K562 (cell line): ENCODE measurements around the gene RPTOR. TPM values are rescaled to one million over a fixed set of nuclear protein-coding genes. Genes with fewer than 3 reads are reported as not detected.

Source experiments
- ATAC-seq: fragments of 200-7000 bp; cut with Tn5 transposase; 3 replicates; pipeline ENCODE4 v1.9.1; 2020; ENCODE audit warnings: moderate library complexity
- BruUV-seq: library from RNA; stranded (reverse); fragments of 400-500 nt; replicated peaks from 2 replicates; lab custom pipeline; 2021; lab: Mats Ljungman, UMichigan
- CTCF ChIA-PET: fragments of 300-600 bp; formaldehyde crosslinking; extraction: SDS; loops from one replicate; lab custom pipeline; 2021; ENCODE audit warnings: low intra/inter-chr PET ratio; lab: Yijun Ruan, JAX
- POLR2A ChIA-PET: fragments of 300-600, 350-650 bp; sonication (Branson Sonifier 250); formaldehyde crosslinking; extraction: SDS; loops from one replicate; lab custom pipeline; 2021; ENCODE audit warnings: antibody characterized with exemption, inconsistent platforms; lab: Yijun Ruan, JAX
- DNase-seq, 4 experiments: peaks; one replicate each; pipeline versions ENCODE4 v3.0.0 to v3.0.0-alpha.2; 2011 to 2018; ENCODE audit warnings: low spot score in 3 of 4, mixed read lengths in 3 of 4; ENCODE audit errors: extremely low read depth in 1 of 4
- FAIRE-seq: peaks from 2 replicates; lab custom pipeline; 2011; peaks lifted over from hg19 to GRCh38; lab: Jason Lieb, UNC
- H2AFZ ChIP-seq: 2 replicates; pipeline ENCODE4 v1.6.0; 2011; ENCODE audit warnings: low read depth, low read length, control low read depth, inconsistent platforms
- H3K27ac ChIP-seq: fragments of 200-600 bp; 3 replicates; pipeline ENCODE4 v1.8.0; 2011; ENCODE audit warnings: low read depth, mild to moderate bottlenecking, control low read depth, inconsistent platforms, low read length, moderate library complexity, mixed read lengths; ENCODE audit errors: extremely low read depth
- H3K27me3 ChIP-seq, 2 experiments: fragments of 300-600 bp in 1 of 2; 2 replicates in 1 of 2; 3 replicates in 1 of 2; pipeline versions ENCODE4 v1.6.0 to v1.8.0; 2011; ENCODE audit warnings: inconsistent platforms in 2 of 2, low read length in 2 of 2, mild to moderate bottlenecking in 1 of 2, mixed read lengths in 1 of 2, moderate library complexity in 1 of 2; ENCODE audit not compliant: control insufficient read depth in 2 of 2, insufficient read depth in 2 of 2
- H3K36me3 ChIP-seq: fragments of 300-600 bp; 3 replicates; pipeline ENCODE4 v1.8.0; 2011; ENCODE audit warnings: mild to moderate bottlenecking, low read length, inconsistent platforms; ENCODE audit not compliant: control insufficient read depth, insufficient read depth
- H3K4me1 ChIP-seq, 2 experiments: fragments of 200-600 bp in 1 of 2; replicated peaks in 1 of 2; 2 replicates in 1 of 2; 3 replicates in 1 of 2; pipeline versions ENCODE4 v1.5.1 to v1.8.0; 2011; ENCODE audit warnings: inconsistent platforms in 2 of 2, low read length in 2 of 2, mild to moderate bottlenecking in 1 of 2, mixed read lengths in 1 of 2, moderate library complexity in 1 of 2; ENCODE audit not compliant: control insufficient read depth in 2 of 2, insufficient read depth in 2 of 2
- H3K4me2 ChIP-seq: 2 replicates; pipeline ENCODE4 v1.6.1; 2011; ENCODE audit warnings: low read length, control low read depth, inconsistent platforms, mixed read lengths; ENCODE audit not compliant: insufficient read depth
- H3K4me3 ChIP-seq: fragments of 200-600 bp; sonication (generic), shearing (Covaris generic); 2 replicates; pipeline ENCODE4 v1.5.1; 2016; ENCODE audit warnings: control low read depth, inconsistent platforms
- H3K79me2 ChIP-seq: fragments of 200-600 bp; 3 replicates; pipeline ENCODE4 v1.8.0; 2011; ENCODE audit warnings: low read length, inconsistent platforms; ENCODE audit not compliant: control insufficient read depth, insufficient read depth
- H3K9ac ChIP-seq, 2 experiments: 2 replicates each; pipeline versions ENCODE4 v1.6.0 to v1.6.1; 2011; ENCODE audit warnings: low read depth in 2 of 2, low read length in 2 of 2, control low read depth in 1 of 2, inconsistent platforms in 1 of 2, mild to moderate bottlenecking in 1 of 2, mixed read lengths in 1 of 2; ENCODE audit not compliant: insufficient read depth in 1 of 2
- H3K9me1 ChIP-seq: one replicate; pipeline ENCODE4 v1.6.0; 2011; ENCODE audit warnings: inconsistent platforms, mild to moderate bottlenecking, low read length, moderate library complexity; ENCODE audit not compliant: control insufficient read depth, insufficient read depth
- H3K9me3 ChIP-seq: replicated peaks from 2 replicates; pipeline ENCODE4 v1.5.1; 2011; ENCODE audit warnings: low read depth, low read length, inconsistent platforms; ENCODE audit not compliant: control insufficient read depth, insufficient read depth
- H4K20me1 ChIP-seq: replicated peaks from 2 replicates; pipeline ENCODE4 v1.6.1; 2011; ENCODE audit warnings: low read length, inconsistent platforms, mixed read lengths; ENCODE audit not compliant: control insufficient read depth, insufficient read depth
- BCOR ChIP-seq: fragments of 450-650 bp; IDR thresholded peaks from 2 replicates; pipeline ENCODE4 v1.6.1; 2016
- CBX8 ChIP-seq: fragments of 200-600 bp; sonication (generic); IDR thresholded peaks from 2 replicates; pipeline ENCODE4 v1.6.1; 2012; ENCODE audit warnings: borderline replicate concordance, mixed run types, low read depth, mild to moderate bottlenecking, moderate library complexity, mixed read lengths, low read length, control low read depth, inconsistent platforms; ENCODE audit not compliant: poor library complexity, severe bottlenecking; ENCODE audit errors: extremely low read depth
- DLX4 ChIP-seq: fragments of 250-450 bp; sonication (Bioruptor Pico); IDR thresholded peaks from 2 replicates; pipeline ENCODE4 v1.6.1; 2021; ENCODE audit warnings: mild to moderate bottlenecking
- ERF ChIP-seq: fragments of 450-650 bp; formaldehyde crosslinking; IDR thresholded peaks from 2 replicates; pipeline ENCODE4 v1.4.0; 2020; ENCODE audit warnings: mild to moderate bottlenecking, mixed read lengths
- MBD1 ChIP-seq: fragments of 250-450 bp; sonication (Bioruptor Pico); IDR thresholded peaks from 2 replicates; pipeline ENCODE4 v1.8.0; 2022; ENCODE audit warnings: inconsistent platforms
- MTA3 ChIP-seq: fragments of 450-650 bp; formaldehyde crosslinking; IDR thresholded peaks from 2 replicates; pipeline ENCODE4 v1.6.1; 2017; ENCODE audit warnings: mild to moderate bottlenecking, borderline replicate concordance
- OTX1 ChIP-seq: fragments of 450-650 bp; formaldehyde crosslinking; IDR thresholded peaks from 2 replicates; pipeline ENCODE4 v1.4.0; 2022; ENCODE audit warnings: mild to moderate bottlenecking
- RBM22 ChIP-seq: fragments of 200-400 bp; formaldehyde crosslinking; IDR thresholded peaks from 2 replicates; pipeline ENCODE4 v1.6.1; 2018; ENCODE audit warnings: low read length, low read depth; ENCODE audit not compliant: poor library complexity, severe bottlenecking
- ZNF143 ChIP-seq: sonication (generic); formaldehyde crosslinking; IDR thresholded peaks from 2 replicates; pipeline ENCODE4 v1.9.0; 2022; ENCODE audit warnings: mild to moderate bottlenecking, missing genetic modification reagents
- ZSCAN29 ChIP-seq: fragments of 450-650 bp; IDR thresholded peaks from 2 replicates; pipeline ENCODE4 v1.6.1; 2017
- WGBS: fragments of 100-300 bp; shearing (Covaris generic); methylation state at CpG from one replicate; pipeline ENCODE4 v1.1.6; 2016; ENCODE audit warnings: low coverage, mixed read lengths; ENCODE audit not compliant: insufficient coverage; ENCODE audit errors: missing lambda C conversion rate; 5-methylcytosine and 5-hydroxymethylcytosine counted together
- in situ Hi-C: fragments of 300-500 bp; cut with MboI; formaldehyde crosslinking; loops from 4 replicates; pipeline ENCODE4 v1.15.0; 2018; ENCODE audit warnings: inconsistent platforms, mixed read lengths
- intact Hi-C: fragments of 100-400 bp; cut with micrococcal nuclease; formaldehyde crosslinking; loops from 2 replicates; pipeline ENCODE4 v1.14.2; 2022
- polyA plus RNA-seq, 8 experiments: library from polyadenylated mRNA; depleted of rRNA in 4 of 8; stranded (reverse) in 5 of 8; unstranded in 3 of 8; fragments of >200 nt; fragmentation: Nextera tagmentation in 2 of 8; fragmentation: Illumina TruSeq in 1 of 8; extraction: Ambion mirVana in 2 of 8; extraction: Trizol in 1 of 8; gene quantifications; 2 replicates each; pipeline versions ENCODE4 v1.2.1 to v1.2.3, GENCODE V29; 2011 to 2014; ENCODE audit warnings: inconsistent platforms in 1 of 8, missing spikeins in 1 of 8
- total RNA-seq, 7 experiments: library from RNA; depleted of rRNA in 6 of 7; stranded (reverse); fragments of >200 nt in 6 of 7; fragmentation: Illumina TruSeq in 2 of 7; extraction: Trizol in 2 of 7; gene quantifications; 2 replicates each; pipeline versions ENCODE4 v1.2.1 to v1.2.3, GENCODE V29; 2011 to 2021; ENCODE audit warnings: low replicate concordance in 1 of 7

Gene RPTOR
- total and polyA plus RNA-seq, 9 of the 15 experiments (the other 6 are each of a cell fraction or from before 2014, with no cell fraction given): 0.24 to 54.1 (median 10.2) TPM

- TF ChIP-seq MBD1 (CRISPR knock-in tag): no peak
- no peak for TF ChIP-seq CBX8
- TF ChIP-seq ZSCAN29: no peak
- TF ChIP-seq MTA3: no peak
- TF ChIP-seq BCOR: no peak
- no peak for TF ChIP-seq OTX1 (CRISPR knock-in tag)
- no peak for TF ChIP-seq RBM22
Measured at GRCh38 chr17:80963812-80964543, 419.3 kb downstream of the RPTOR start (continued).

GRCh38 chr17:80964544-80964856 is 419.9 kb downstream of the RPTOR start:
- POLR2A ChIA-PET: no interaction called here
- WGBS: 95% methylated on average over 7 of the region's 14 CpGs

More at GRCh38 chr17:80964544-80964856, 419.9 kb downstream of the RPTOR start:
- DNase-seq (no peak), ATAC-seq (no peak), FAIRE-seq (no peak)
- TF ChIP-seq DLX4 (CRISPR knock-in tag): no peak
- no peak for TF ChIP-seq ZNF143 (CRISPR knock-in tag)
- TF ChIP-seq ERF (CRISPR knock-in tag): no peak
- Histone ChIP-seq H4K20me1 (no peaks in the 10 kb centered on the region), H3K36me3 (peaks cover 17% of the 10 kb centered on the region; the same call in 1 of the 3 replicates), H2AFZ (no peak overlapping the region), H3K4me2 (no peak overlapping the region), H3K79me2 (no peaks in the 10 kb centered on the region), H3K4me3 (no peak overlapping the region), H3K27me3 (no peaks in the 10 kb centered on the region), H3K9me1 (no peaks in the 10 kb centered on the region), H3K27ac (no peak overlapping the region), H3K9ac (no peak overlapping the region), H3K4me1 (peaks cover 0 to 43% of the 10 kb centered on the region in 2 experiments; a peak in 3 of 5 replicates), H3K9me3 (no peaks in the 10 kb centered on the region)
- BruUV-seq: no TSS peak
- CTCF ChIA-PET: no interaction called here
- in situ Hi-C loops: no loop called here
- intact Hi-C loops: no loop called here
